A204.1 (cell line): ENCODE data around the gene SELENOM.
"Not testable (repeated sequence)": the region's sequence is repeated elsewhere in the genome, so short reads cannot be mapped to it uniquely, and the experiment has no call there.

ENCODE experiments used
- FAIRE-seq: peaks from 2 replicates; lab custom pipeline; 2012; peaks lifted over from hg19 to GRCh38; lab: Jason Lieb, UNC

Gene SELENOM

DNA sequence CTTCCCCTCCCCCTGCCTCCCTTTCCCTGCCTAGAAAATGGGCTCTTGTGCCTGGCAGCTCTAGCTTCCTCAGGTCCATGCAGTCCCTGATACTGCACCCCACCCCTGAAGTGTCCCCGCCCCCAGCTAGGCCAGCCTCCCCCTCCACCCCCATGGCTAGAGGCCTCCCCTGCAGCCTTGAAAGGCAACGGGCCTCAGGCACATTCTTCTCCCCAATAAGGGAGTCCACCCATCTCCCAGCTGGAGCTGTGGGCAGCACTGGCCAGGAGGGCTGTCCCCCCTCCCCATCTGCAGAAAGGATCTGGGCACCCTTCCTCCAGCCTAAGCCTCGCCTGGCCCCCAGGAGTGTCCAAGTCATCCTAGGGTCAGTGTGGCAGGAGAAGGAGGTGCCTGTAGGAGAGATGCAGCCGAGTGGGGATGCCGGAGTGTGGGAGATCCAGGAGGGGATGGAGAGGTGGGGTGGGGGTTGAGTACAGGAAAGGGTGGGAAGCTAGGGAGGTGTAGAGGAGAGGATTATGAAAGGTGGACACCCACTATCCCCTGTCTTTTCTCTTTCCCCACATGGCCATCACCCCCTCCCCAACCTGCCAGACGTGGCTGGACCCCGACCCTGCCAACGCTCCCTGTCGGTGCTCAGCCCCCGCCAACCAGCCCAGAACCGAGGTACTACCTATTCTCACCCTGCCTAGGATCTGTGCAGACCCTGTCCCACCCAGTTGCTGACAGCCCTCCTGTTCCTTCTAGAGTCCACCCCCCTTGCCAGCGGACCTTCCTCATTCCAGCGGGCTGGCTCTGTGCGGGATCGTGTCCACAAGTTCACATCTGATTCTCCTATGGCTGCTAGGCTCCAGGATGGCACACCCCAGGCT is 16.9 kb downstream of the SELENOM start:
- no peak for FAIRE-seq

DNA sequence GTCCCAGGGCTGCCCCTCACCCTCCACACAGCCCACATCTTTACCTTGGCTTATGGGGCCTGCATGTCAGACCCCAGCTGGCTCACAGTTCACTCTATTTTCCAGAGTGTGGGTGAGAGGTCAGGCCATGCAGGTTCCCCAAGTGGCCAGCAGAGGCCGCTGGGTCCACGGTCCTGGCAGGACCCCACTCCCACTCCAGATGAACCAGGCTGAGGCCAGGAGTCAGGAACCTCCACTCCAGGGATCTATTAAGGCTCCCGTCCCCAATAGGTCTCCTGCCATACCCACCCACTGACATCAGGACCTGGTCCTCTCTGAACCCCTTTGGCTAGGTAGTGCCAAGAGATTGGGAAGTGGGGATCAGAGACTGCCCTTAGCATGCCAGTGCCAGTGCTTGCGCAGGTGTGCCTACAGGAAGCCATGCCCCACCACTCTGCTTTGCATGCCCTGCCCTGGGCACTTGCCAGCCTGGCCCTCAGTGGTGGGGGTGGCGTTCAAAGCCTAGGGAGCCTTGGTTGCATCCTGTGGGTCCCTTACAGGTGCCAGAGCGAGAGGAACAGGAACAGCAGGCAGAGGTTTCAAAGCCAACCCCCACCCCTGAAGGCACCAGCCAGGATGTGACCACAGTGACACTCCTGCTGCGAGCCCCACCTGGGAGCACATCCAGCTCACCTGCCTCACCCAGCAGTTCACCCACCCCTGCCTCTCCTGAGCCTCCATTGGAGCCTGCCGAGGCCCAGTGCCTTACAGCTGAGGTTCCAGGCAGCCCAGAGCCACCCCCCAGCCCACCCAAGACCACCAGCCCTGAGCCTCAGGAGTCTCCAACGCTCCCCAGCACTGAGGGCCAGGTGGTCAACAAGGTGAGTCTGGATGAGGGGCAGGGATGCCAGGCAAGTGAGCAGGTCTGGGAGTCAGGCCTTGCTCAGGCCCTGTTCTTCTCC is 17.9 kb downstream of the SELENOM start:
- no peak for FAIRE-seq

DNA sequence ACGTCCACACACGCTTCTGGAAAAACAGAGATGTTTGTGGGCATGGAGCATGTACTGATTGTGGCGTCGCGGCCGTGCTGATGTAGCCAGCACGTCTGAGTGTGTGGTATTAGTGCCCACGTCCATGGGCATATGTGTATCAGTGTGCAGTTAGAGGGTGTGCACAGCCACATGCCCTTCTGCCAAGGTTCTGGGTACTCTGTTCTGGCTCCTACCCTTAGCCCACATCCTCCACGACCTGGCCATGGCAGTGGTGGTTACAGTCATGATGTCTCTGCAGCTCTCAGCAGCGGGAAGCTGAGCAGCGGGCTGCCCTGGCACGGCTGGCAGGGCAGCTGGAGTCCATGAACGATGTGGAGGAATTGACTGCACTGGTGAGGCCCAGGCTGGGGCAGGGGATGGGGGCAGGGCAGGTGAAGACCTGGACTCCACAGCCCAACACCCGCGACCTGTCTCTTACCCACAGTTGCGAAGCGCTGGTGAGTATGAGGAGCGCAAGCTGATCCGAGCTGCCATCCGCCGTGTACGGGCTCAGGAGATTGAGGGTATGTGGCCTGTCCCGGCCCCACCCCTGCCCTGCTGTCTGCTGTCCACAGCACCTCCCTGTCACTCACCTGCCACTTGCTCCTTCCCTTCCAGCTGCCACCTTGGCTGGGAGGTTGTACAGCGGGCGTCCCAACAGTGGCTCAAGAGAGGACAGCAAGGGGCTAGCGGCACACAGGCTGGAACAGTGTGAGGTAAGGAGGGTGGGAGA is 19.0 kb downstream of the SELENOM start:
- FAIRE-seq, result no peak

DNA sequence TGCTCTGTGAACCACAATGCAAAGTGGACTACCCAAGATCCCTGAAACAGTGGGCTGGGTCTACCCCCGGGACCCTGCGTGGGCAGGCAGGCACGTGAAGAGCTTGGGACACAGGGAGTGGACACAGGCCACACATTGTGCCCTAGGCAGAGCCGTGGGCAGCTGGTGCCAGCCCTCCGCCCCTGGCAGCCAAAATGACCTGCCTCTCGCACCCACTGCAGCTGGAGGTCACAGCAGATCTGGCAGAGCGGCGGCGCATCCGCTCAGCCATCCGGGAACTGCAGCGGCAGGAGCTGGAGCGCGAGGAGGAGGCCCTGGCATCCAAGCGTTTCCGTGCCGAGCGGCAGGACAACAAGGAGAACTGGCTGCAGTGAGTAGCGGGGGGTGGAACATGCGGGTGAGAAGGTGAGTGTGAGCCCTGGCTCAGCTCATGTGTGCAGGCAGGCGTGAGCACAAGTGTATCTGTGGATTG is 19.6 kb downstream of the SELENOM start:
- FAIRE-seq, result no peak

DNA sequence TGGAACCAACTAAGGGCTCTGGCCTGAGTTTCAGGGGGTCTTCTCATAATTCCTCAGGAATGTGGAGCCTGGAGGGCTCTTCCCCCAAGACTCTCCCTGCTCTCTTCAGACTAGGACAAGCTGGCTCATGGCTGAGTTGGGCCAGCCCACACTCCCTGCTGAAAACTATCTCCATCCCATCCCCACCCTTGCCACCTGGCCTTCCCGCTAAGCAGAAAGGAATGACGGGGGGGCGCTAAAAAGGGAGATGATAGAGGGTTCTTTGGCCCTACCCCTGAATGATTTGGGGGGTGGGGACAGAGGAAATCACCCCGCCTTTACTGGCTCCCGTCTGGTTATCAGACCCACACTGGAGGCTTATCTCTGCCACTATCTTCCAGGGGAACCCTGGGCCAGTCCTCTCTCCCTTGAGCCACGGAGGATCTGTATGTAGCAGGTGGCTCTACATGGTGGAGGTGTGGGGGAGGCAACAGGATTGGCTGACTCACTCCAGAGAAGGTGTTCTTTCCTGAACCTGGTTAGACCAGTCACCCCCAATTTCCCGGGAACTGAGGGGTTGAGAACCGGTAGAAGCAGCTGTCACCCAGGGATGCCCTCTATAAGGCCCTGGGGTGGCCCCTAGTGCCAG is 20.6 kb downstream of the SELENOM start:
- no peak for FAIRE-seq

DNA sequence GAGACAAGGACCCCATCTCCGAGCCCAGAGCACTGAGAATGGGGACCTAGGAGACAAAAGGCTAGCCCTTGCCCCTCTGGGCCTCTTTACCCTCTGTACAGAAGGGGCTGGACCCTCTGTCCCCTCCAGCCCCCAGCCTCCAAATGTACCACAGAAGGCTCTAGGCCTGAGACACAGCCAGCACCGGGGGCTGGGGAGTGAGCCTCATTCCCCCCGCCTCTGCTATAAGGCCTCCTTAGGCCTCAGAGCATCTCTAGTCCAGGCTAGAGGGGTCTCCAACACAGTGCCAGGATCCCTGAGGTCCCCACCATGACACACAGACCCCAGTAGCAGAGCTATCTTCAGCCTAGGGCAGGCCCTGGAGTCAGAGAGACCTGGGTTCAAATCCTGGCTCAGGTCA is 21.4 kb downstream of the SELENOM start:
- no peak for FAIRE-seq

DNA sequence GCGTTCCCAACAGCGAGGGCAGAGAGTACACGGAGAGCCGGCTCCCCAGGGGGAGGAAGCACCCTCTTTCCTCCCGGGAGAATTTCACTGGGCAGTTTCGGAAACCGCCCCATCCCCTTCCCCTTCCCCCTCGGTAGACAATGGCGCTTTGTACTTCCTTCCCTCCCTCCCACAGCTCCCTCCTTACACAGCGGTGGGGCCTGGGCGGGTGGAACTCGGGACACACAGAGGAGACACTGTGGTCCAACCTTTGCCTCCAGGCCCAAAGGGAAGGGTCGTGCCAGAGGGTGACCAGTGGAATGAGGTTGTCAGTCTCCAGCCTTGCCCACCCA is 21.9 kb downstream of the SELENOM start:
- no peak for FAIRE-seq

DNA sequence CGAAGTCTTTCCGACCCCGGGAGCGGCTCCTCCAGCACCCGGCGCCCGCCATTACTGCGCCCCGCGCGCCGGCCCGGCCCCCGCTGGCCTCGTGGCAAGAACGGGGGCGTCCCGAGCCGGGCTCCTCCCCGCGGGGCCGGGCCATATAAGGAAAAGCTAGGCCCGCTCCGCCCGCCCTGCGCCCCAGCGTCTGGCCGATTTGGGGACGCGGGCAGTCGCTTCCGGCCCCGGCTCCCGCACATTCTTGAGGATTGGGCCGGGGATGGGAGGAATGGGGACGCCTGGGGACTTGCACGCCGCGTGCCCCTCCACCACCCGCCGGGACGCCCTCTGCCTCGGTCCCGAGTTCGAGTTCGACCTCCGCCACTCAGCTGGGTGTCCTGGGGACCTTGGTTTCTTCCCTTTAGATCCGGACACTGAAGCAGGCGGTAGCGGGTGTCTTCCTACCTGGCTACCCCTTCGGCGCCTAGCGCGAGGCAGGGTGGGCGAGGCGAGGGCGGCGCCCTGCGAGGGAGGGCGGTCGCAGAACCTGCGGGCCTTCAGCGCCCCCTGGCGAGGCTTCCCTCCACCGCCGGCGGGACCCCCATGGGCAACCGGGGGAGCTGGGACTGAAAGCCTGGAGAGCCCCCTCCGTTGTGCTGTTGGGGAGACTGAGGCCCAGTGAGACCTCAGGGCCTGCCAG is 22.4 kb downstream of the SELENOM start:
- no peak for FAIRE-seq

DNA sequence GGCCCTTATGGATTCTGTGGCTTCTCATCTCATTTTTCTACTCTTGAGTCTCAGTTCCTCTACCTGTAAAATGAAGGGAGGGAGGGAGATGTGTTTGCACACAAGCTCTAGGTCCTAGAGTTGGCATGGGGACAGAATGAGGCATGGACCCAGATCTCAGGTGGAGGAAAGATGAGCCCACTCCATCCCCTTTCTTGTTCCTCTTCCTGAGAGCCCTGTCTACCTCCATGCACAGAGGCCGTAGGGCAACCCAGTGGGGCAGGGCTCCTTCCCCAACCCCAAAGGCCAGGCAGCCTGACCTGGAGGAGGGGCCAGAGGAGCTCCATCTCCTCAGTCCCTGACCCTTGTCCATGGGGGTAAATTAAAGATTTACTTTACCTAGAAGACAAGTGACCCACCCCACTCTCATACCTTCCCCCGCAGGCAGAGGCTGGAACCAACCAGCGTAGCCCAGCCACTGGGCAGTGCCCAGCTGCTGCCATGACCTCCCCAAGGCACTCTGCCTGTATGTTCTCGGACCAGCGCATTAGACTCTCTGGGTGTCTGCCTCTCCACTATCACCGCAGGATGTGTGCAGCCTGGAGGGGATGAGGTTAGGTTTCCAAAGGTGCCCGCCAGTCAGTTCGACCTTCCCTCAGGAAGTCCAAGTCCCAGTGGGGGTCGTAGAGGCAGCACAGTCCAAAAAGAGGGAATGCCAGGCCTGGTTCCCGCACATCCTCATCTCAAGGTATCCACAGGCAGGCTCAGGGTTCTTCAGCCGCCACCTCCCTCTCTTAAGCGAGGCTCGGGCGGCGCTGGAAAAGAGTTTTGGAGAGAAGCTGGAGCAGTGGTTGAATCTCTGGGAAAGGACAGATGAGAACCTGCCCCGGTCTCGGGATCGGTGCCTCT is 23.2 kb downstream of the SELENOM start:
- no peak for FAIRE-seq

DNA sequence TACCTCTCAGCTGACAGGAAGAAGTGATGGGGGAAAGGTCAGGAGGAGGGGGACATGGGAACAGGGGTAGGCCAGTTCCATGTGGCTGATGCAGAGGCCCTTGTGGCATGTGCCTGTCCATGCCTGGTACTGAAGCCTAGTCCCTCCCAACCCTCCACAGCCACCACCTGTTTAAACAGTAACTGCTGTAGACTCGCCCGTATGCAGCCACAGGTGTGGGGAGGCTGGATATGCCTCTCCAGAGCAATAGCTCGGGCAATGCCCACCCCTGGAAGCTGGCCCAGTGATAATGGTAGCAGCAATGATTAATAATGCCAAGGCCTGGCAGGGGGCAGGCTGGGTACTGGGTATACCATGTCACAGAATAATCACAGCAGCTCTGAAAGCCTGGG is 24.0 kb downstream of the SELENOM start:
- FAIRE-seq, result no peak

DNA sequence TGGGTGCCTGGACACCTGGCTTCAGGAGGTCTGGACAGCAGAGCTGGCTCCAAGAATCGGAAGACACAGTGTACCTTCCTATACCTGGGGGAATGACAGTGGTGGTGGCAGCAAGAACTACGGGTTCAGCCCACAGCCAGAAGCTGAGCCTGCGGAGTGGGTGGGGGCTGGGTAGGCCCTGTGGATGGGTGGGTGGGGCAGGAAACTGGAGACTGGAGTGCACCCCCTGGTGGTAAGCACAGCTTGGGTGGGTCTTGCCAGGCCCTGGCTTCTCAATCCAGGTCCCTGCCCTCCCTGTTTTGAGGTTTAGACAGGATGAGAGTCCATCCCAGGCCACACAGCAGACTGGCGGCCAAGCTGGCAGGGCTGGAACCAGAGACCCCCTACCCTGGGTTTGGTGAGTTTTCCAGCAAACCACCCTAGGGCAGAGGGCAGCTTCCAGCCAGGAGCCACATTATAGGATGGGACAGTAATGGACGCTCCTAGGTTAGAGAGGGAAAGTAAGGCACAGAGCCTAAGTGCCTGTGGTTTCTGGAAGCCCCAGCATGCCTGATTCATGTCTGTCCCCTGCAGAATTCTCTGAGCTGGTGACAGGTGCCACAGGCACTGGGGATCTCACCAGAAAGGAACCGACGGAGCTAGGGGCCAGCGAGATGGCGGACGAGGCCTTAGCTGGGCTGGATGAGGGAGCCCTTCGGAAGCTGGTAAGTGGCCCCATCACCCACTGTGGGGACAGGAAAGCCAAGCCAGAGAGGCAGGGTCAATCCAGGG is 24.6 kb downstream of the SELENOM start:
- FAIRE-seq, result no peak

DNA sequence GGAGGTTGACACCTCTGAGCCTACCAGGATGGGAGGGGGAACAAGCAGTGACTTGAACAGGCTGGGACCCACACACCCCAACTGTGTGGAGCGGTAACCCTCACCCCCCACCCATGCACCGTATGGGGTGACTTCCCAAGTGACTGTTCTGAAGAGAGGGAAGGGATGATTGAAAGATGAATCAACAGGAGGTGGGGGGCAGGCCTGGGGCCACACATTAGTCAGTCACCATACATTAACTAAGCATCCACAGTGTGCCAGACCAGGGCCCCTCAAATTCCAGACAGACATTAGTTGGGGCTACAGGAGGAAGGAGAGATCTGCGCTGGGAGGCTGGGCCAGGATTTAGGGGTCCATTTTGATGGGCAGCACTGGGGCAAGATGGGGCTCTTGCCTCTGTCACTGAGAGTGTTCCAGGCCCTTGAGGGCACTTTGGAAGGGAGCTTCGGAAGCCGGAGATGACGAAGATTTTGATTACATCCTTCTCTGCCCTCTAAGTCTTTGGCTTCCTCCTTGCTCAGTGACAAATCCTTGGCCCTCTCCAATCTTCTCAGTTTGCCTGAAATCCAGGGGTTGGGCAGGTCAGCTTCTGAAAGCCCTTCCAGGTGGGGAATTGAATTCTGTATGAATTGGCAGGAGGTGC is 25.3 kb downstream of the SELENOM start:
- no peak for FAIRE-seq

DNA sequence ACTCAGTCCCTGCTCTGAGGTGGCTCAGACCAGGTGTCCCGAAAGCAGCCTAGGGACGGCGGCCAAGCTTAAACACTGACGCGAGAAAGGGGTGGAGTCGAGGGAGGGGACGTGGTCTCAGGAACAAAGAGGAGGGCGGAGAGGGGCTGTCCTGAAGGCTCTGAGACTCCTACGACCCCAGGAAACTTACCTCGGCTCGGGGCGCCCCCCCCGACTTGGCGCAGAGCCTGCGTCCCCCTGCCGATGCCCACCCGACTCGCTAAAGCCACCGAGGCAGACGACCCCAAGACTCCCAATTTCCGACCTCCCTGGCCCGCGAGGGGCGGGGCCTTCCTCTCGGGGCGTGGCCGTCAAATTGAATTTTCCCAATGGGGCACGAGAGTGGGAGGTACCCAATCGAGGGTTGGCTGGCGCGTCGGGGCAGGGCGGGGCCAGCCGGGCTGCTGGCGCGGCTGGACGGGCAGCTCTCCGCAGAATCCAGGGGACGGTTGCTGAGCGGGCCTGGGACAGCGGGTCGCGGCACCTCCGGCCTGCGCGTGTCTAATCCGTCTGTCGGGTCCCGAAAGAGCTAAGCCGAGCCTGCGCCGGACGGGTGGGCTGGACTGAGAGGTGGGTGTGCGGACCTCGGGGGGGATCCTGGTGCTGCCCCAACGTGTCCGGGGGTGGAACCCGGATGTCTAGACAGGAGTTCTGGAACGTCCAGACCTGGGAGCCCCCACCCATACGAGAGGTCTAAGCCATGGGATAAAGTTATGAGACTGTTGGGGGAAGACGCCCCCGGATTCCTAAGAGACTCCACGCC is 26.3 kb downstream of the SELENOM start, which contains the start of gene SMTN:
Gene SMTN (plus strand): TSS at position 471 of the 802 bp plus-strand sequence. CDS start 1,941 bp downstream, outside the sequence.
- peak; percentile 21 for FAIRE-seq

DNA sequence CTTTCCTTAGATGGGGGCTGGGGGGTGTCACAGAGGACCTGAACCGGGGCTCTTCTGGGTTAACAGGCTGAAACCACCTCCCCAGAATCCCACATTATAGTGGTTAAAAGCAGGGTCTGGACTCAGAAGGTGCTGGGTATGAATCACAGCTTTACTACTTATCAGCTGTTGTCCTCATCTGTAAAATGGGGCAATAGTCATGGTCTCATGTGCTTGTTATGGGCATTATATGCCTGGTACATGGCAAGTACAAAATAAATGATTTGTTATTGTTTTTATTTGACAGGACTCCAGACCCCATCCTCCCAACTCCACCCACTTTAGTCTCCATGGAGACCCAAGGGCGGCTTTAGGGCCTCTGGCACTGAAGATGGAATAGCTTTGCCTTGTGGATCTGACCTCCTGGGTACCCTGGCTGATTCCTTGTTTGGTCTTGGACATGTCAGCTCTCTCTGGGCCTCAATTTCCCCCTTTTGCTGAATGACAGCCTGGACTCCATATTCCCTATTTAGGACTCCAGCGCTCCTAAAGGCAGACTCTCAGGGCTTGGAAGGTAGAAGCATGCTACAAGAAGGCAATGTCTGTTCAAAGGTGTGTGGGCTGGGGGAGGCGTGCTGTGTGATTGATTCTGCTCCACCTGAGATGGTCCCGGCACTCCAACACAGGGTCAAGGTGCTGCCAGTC is 27.1 kb downstream of the SELENOM start:
- no peak for FAIRE-seq

DNA sequence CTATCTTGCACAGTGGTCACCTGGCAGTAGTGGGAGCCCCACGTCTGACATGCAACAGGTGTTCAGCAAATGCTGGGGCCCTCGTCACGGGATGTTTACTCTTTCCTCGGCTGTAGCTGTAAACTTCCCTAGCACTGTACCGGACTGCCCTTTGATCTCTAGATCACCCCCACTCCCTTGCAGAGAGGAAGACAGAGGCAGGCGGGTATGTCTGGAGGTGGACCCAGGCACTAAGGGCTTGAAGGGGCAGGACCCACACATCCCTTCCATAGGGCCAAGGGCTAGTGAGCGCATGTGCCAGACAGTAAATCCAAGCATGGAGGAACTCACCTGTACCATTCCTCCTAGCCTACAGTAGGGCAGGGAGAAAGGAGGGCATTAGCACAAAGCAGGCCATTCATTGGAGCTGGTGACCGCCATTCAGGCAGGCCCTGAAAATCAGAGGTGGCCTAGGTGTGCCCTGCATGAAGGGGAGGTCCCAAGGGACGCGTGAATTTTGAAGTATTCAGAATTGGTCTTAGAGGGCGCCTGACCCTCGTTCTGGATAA is 28.2 kb downstream of the SELENOM start:
- FAIRE-seq, result no peak

DNA sequence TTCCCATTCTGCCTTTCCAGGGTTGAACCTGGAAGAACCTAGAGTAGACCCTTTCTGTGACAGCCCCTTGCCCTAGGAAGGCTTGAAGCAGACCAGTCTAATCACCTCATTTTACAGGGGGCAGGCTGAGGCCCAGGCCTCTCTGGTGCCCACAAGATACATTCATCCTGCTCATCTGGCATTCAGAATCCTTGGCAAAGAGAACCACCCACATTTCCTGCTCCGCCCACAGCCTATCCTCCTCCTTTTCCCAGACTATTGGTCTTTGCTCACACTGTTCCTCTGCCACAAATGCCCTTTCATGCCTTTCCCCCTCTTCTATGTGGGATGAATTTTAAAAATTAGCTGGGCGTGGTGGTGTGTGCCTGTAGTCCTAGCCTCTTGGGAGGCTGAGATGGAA is 29.0 kb downstream of the SELENOM start:
- FAIRE-seq, result not testable (repeated sequence)

DNA sequence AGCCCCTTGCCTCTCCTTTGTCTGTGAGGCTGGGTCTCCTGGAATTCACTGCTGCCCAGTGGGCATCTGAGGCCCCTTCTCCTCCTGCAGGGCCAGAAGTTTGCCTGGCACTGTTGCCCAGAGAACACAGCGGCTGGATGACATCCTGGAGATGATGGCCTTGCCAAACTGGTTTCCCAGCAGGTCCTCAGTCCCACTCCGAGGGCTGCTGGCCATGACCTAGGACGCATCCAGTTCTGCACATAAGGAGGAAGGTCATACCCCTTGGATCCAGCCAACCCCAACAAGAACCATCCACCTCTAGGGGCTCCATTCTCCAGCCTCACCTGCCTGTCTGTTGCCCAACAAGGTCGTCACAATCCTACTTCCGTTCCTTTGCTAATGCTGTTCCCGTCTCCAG is 29.7 kb downstream of the SELENOM start:
- FAIRE-seq, result no peak
